ENCODE data around the gene FATE1.

FATE1 gene

GRCh38 chrX:151702741-151703340, 13.0 kb upstream of the FATE1 start:
- no peak for TF ChIP-seq CTCF (IDR thresholded peaks at IDR 0.05; ENCODE audit: borderline replicate concordance, control extremely low read depth, extremely low read depth, insufficient read depth, missing control alignments)
- in situ Hi-C loops (cut with MboI; ENCODE audit: low sequenced_read_pairs, unreplicated experiment): no loop called here
- DNase-seq (ENCODE audit: low spot score): no peak

GRCh38 chrX:151703487-151703886, 12.3 kb upstream of the FATE1 start:
- no peak for DNase-seq (ENCODE audit: low spot score)
- in situ Hi-C loops (cut with MboI; ENCODE audit: low sequenced_read_pairs, unreplicated experiment): no loop called here
- TF ChIP-seq CTCF (IDR thresholded peaks at IDR 0.05; ENCODE audit: borderline replicate concordance, control extremely low read depth, extremely low read depth, insufficient read depth, missing control alignments): no peak

GRCh38 chrX:151704041-151704663, 11.7 kb upstream of the FATE1 start:
- TF ChIP-seq CTCF (IDR thresholded peaks at IDR 0.05; ENCODE audit: borderline replicate concordance, control extremely low read depth, extremely low read depth, insufficient read depth, missing control alignments): no peak
- DNase-seq (ENCODE audit: low spot score): no peak
- in situ Hi-C loops (cut with MboI; ENCODE audit: low sequenced_read_pairs, unreplicated experiment): no loop called here

GRCh38 chrX:151708821-151709220, 7.0 kb upstream of the FATE1 start:
- no peak for TF ChIP-seq CTCF (IDR thresholded peaks at IDR 0.05; ENCODE audit: borderline replicate concordance, control extremely low read depth, extremely low read depth, insufficient read depth, missing control alignments)
- no peak for DNase-seq (ENCODE audit: low spot score)
- in situ Hi-C loops (cut with MboI; ENCODE audit: low sequenced_read_pairs, unreplicated experiment): no loop called here

- TF ChIP-seq CTCF (IDR thresholded peaks at IDR 0.05; ENCODE audit: borderline replicate concordance, control extremely low read depth, extremely low read depth, insufficient read depth, missing control alignments): no peak
- no peak for DNase-seq (ENCODE audit: low spot score)
- in situ Hi-C loops (cut with MboI; ENCODE audit: low sequenced_read_pairs, unreplicated experiment): no loop called here
These were observed 5.4 kb upstream of the FATE1 start for GRCh38 chrX:151710457-151710856.

- in situ Hi-C loops (cut with MboI; ENCODE audit: low sequenced_read_pairs, unreplicated experiment): no loop called here
- DNase-seq (ENCODE audit: low spot score): no peak
- TF ChIP-seq CTCF (IDR thresholded peaks at IDR 0.05; ENCODE audit: borderline replicate concordance, control extremely low read depth, extremely low read depth, insufficient read depth, missing control alignments): no peak
These were observed 4.7 kb upstream of the FATE1 start for GRCh38 chrX:151711154-151711553.

Measured in GM13976 (cell line).